MV-4-11 (cell line): ENCODE data around the gene PITX3.
"Not testable (repeated sequence)": the region's sequence is repeated elsewhere in the genome, so short reads cannot be mapped to it uniquely, and the experiment has no call there.

Experiments
- DNase-seq: peaks from one replicate; lab custom pipeline; 2025; lab: John Stamatoyannopoulos, UW

Gene PITX3

GRCh38 chr10:102255404-102255803, 14.1 kb upstream of the PITX3 start:
- DNase-seq, result no peak

- DNase-seq, result no peak
Measured at GRCh38 chr10:102254426-102254825, 13.1 kb upstream of the PITX3 start.

GRCh38 chr10:102252508-102252907, 11.2 kb upstream of the PITX3 start:
- not testable (repeated sequence) for DNase-seq

GRCh38 chr10:102247734-102248133, 6.4 kb upstream of the PITX3 start:
- peak; percentile 72 for DNase-seq

- DNase-seq, result no peak
Measured at GRCh38 chr10:102246261-102246660, 4.9 kb upstream of the PITX3 start.

- no peak for DNase-seq
Measured at GRCh38 chr10:102245932-102246251, 4.6 kb upstream of the PITX3 start.

GRCh38 chr10:102245082-102245931, 4.0 kb upstream of the PITX3 start, which contains the start of gene GBF1:
TSS of gene GBF1 (plus strand) at chr10:102245532. CDS start at chr10:102258939, 13,407 bp downstream.
- DNase-seq, result peak; percentile 100

GRCh38 chr10:102243309-102243708, 2.0 kb upstream of the PITX3 start:
- DNase-seq, result peak; percentile 24

GRCh38 chr10:102242118-102242485, 790 bp upstream of the PITX3 start:
- no peak for DNase-seq

- DNase-seq, result no peak
Measured at GRCh38 chr10:102241032-102241443, 274 bp downstream of the PITX3 start.

- DNase-seq, result no peak
Measured at GRCh38 chr10:102240467-102241031, 763 bp downstream of the PITX3 start.

- DNase-seq, result no peak
Measured at GRCh38 chr10:102237711-102238252, 3.5 kb downstream of the PITX3 start.

- DNase-seq, result no peak
Measured at GRCh38 chr10:102236006-102236405, 5.3 kb downstream of the PITX3 start.

- no peak for DNase-seq
Measured at GRCh38 chr10:102235598-102235920, 5.8 kb downstream of the PITX3 start.

GRCh38 chr10:102234888-102235597, 6.3 kb downstream of the PITX3 start:
- DNase-seq, result no peak

- no peak for DNase-seq
Measured at GRCh38 chr10:102233997-102234396, 7.3 kb downstream of the PITX3 start.

GRCh38 chr10:102231357-102232318, 9.7 kb downstream of the PITX3 start:
- DNase-seq, result peak; percentile 24

GRCh38 chr10:102230861-102231356, 10.4 kb downstream of the PITX3 start:
- DNase-seq, result no peak

- DNase-seq, result no peak
Measured at GRCh38 chr10:102230264-102230860, 10.9 kb downstream of the PITX3 start.

- DNase-seq, result peak; percentile 45
Measured at GRCh38 chr10:102229810-102230263, 11.5 kb downstream of the PITX3 start.

GRCh38 chr10:102227050-102227449, 14.3 kb downstream of the PITX3 start:
- peak; percentile 93 for DNase-seq
